GM23248 (cell line): ENCODE measurements around the gene CDC20.

Experiments
- EZH2 ChIP-seq: fragments of 200-600 bp; sonication (generic); IDR thresholded peaks from 2 replicates; pipeline ENCODE4 v1.6.1; 2018; ENCODE audit warnings: antibody characterized with exemption, mild to moderate bottlenecking; ENCODE audit not compliant: insufficient read depth, poor library complexity, severe bottlenecking
- EZH2phosphoT487 ChIP-seq: fragments of 200-600 bp; sonication (generic); IDR thresholded peaks from 2 replicates; pipeline ENCODE4 v1.6.1; 2018; ENCODE audit warnings: antibody characterized with exemption, moderate library complexity, mild to moderate bottlenecking, low read depth; ENCODE audit not compliant: insufficient read depth

DNA sequence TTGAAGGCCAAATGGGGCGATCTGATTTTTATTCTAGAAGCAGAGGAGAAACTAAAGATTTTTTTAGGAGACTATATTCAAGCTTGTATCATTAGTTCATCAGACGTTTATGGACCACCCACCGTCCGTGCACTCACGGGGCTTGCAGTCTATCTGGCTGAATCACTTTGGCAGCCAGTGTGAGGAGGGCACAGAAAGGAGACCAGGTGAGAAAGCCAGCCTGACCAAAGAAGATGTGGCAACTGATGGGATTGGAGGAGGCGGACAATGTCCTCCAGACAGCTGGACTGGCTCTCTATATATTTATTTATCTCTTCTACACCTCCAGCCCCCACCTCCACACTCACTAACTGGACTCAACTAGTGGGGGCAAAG, 9.9 kb downstream of the CDC20 start:
- TF ChIP-seq EZH2phosphoT487 (no peak), EZH2 (no peak)
